ENCODE data around the gene FBXL17.

Gene FBXL17

DNA sequence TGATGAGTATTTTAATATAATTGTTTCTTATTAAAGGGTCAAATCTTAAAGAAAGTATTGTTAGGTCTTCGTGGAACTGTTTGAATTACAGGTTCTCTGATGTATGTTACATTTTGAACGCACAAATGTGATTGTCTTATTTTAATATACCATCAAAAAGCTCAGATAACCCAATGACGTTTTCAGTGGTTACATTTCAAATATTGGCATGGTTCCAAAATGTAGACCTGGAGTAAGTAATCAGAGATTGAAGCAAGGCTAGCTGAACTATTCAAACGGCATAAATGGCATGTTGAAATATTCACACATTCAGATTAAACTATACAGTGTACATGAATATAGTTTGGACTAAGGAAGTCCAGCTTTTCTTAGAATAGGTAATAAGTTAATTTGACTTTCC lies 429.4 kb downstream of the FBXL17 start:
- DNase-seq (ENCODE audit: low spot score): no peak

DNA sequence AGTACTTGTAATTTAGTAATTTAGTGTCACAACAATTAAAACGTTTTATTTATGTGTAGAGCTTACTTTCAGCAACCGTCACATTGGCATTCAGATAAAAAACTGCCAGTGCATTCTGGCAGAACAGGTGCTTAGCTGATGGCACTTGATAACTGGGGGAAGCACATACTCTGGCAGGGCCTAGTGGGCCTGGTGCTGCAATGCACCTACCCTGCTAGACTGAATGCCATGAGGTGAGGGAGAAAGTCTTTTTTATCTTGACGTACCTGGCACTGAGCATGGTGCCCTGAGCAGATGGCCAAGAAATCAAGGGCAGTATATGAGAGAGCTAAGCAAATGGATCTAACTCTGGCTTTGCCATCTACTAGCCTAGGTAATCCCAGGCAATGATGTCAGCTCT lies 430.6 kb downstream of the FBXL17 start:
- DNase-seq (ENCODE audit: low spot score): no peak

DNA sequence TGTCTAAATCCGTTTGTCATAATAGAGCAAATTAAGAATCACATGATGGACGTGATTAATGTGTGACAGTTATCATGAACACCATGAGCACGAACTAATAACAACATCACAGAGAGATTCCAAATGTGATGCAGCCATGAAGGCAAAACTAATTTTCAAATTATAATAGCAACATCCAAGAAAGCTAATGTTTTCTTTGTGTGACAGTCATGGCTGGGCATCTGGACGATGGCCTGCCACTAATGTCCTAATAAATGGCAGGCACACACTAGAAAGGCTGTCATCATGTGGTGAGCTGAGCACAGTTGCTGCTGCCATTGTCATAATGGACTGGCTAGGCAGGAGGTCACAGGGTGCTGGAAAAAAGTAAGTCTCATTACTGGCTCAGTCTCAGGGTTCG lies 431.1 kb downstream of the FBXL17 start:
- no peak for DNase-seq (ENCODE audit: low spot score)

DNA sequence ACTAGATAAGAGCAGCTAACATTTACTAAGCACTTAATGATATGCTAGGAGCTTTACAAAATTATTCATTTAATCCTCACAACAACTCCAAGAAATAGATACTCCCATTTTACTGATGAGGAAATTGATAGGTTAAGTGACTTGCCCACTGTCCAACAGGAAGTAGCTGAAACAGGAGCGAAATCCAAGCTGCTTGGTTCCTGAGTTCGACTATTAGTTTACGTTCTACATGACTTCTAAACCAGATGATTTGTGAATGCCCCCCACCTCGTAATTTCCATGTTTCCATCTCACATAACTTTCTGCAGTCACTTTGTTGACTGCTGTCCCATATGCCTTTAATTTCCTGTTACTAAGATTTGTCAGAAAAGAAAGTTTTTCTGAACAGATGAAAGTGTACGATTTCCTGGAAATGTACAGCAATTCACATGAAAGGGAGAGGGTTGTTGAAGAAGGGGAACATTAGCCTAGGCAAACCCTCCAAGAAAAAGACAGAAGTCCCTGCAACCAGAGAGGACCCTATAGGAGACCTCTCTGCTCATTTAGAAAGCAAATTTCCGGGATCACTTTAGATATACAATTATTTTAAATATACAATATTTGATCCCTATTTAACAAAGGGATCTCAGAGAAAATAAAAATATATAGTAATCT lies 432.1 kb downstream of the FBXL17 start:
- no peak for DNase-seq (ENCODE audit: low spot score)

DNA sequence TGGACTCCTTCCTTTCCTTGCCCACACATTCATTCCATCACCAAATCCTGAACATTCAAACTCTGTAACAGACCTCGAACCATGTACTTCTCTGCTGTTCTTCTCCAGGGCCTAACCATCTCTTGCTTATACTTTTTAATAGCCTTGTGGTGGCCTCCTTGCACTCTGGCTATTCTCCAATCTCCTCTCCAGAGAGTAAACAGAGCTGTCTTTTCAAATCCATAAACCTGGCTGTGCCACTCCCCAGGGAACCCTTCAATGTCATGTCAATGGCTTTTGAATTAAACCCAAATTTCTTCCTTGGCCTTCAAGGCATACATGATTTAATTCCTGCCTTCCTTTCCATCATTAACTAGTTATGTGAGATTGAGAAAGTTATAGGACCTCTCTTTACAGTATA lies 433.5 kb downstream of the FBXL17 start:
- DNase-seq (ENCODE audit: low spot score): no peak

DNA sequence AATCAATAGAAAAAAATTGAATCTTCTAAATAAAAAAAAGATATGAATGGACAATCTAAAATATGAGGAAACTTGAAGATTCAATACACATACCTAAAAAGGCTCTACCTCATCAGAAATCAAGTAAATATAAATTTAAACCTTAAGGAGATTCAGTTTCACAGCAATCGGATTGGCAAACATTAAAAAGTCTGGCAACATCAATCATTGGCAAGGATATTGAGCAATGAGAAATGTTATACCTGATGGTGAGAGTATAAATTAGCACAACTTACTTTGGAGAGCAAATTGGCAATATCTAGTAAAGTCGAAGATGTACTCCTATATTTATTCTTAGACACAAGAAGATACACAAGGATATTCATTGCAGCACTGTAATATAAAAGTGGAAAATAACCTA lies 436.8 kb downstream of the FBXL17 start:
- no peak for DNase-seq (ENCODE audit: low spot score)

DNA sequence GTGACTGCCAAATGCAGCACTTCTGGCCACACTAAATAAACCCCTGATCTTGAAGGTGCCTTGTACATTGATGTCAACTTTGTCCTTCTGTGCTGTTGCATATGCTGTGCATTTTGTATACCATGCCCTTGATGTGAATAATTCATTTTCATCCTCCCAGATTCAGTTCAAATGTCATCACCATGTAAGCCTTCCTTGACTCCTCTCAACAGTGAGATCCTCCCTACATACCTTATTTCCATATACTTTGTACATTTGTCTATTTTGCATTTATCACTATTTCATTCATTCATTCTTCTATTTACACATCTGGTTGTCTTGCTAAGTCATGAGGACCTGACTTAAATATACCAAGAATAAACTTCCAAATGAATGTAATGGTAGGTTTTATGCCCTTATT lies 438.0 kb downstream of the FBXL17 start:
- DNase-seq (ENCODE audit: low spot score): no peak

DNA sequence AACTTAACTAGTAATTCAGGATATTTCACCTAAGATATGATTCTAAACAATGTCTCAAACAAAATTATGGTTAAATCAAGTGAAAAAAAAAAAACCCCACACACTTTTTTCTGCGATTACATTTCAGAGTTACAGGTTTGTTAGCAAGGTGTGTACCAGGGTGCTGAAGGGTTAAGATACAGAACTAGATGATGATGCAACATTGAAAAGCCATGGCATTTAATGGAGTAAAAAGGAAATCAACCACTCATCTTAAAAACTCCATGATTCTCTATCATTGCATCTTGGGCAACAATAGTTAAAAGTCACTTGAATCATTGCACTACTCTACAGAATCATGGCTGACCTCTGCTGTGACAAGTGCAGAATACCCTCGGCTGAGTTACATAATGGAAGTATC lies 440.9 kb downstream of the FBXL17 start:
- DNase-seq (ENCODE audit: low spot score): no peak

DNA sequence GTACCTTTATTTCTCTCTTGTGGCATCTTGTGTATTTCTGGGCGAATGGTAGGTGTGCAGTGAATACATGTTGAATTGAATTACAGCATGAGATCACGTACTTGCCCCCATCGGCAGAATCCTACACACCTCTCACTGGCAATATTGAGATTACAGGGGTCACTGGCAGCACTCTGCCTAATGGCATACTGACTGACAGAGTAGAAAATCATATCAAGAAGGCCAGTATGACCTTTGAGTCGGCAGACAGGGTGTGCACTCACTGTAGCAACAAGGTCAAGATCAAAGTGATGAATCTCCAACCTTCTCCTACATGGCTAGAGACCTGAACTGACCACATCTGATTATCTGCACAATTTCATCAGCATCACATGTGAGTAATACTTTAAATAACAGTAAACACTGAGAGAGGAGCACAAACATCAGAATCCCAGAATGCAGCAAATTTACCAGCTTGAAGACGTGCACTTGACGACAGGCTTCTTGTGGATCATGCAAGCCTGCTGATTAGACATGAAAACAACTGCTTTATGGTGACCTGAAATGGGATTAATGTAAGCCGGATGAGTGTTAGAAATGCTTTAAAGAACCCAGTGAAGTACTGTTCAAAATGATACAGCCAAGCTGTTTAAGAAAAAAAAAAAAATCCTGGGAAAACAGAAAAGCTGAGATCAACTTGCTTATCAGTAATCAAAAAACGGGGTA lies 444.1 kb downstream of the FBXL17 start:
- DNase-seq (ENCODE audit: low spot score): no peak

DNA sequence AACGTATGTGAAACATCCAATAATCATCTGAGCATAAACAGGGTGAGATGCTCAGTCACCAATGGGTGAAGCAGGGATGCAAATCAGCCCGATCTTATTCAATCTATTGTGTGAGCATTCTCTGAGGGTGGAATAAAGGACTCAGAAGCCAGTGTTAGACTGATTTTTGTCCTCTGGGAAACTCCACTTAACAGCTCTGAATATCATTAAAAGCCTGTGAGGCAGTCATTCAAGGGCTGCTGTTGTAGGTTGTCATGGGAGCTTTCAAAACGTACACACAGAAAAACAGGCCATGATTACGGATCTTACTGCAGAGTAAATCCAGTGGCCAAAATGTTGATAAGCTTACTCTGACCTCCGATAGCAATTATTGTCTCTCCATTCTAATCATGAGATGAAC lies 444.7 kb downstream of the FBXL17 start:
- no peak for DNase-seq (ENCODE audit: low spot score)

DNA sequence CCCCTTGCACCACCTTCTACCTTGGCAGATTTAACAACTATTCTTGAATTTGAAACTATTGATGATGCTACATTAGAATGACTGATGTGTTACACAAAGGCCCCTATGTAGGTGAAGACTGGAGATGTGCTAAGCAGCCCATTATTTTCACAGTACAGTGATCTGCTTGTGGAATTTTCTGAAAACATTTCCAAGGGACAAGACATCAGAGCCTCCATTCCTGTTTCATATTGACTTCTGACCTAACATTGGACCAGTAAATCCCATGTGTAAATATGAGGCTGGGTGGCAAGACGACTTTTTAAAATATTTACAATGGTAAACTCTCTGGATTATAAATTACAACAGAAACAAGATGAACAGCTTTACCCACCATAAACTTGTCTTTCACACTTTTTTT lies 445.4 kb downstream of the FBXL17 start:
- no peak for DNase-seq (ENCODE audit: low spot score)

DNA sequence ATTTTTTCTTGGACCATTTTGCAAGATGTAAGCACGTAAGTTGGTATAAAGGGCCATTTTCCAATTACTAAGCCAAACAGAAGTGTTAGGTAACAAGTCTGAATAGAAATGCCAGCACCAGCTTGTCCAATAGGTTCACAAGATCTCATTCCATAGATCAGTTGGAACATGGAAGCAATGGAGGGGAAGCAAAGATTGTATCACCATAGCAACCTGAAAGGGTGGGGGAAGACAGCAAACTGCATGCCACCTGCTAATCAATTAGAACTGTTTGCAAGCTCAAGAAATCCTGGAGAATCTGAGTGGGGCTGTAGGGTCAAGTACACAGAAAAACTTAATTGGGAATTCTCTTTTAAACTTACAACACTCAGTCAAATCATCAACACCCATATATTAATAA lies 446.3 kb downstream of the FBXL17 start:
- DNase-seq (ENCODE audit: low spot score): no peak

DNA sequence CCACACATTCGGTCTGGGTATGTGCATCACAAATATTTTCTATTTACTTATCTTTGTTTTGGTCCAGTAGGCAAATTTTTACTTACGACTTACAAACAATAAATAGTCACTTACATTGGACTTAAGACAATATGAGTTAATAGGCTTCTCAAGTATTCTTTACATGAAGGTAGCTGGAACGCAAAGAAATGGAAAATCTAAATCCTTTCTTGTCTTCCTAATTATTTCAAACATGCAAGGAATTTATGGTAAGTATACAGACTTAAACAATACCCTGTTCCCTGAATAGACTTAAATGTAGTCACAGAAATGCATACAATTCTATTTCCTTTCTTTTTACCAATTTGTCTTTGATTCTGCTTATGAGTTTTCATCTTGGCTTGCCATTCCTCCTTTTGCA lies 448.6 kb downstream of the FBXL17 start:
- no peak for DNase-seq (ENCODE audit: low spot score)

DNA sequence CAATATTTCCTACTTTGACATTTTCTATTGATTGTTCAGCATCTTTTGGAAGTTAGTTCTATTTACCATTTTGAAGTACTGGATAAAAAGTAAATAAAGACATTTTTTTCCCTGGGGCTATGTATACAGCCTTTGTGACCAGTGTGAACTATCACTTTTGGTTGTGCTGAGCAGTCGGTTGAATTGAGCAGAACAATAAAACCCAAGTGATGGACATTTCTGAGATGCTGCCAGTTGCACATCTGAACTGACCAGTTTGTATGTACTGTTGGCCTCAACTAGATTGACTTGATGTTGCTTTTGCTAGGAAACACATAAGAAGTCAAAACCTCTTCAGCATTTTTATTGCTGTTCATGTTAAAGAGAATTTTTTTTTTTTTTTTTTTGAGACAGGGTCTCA lies 451.0 kb downstream of the FBXL17 start:
- DNase-seq (ENCODE audit: low spot score): no peak

DNA sequence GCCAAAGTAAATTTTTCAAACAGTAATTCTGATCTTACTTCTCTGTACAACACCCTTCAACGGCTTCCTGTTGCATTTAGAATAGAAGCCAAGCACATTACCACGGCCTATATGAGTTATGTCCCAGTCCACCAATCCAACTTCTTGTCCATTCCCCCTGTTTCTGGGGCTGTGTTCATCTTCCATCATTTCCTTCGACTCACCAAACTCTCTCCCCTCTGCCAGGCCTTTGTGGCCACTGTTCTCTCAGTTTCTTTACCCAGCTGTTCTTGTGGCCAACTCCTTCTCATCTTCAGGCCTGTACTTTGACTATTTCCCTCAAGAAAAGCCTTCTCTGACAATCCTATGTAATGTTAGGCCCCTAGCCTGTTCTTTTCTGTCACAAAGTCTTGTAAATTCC lies 451.8 kb downstream of the FBXL17 start:
- no peak for DNase-seq (ENCODE audit: low spot score)

DNA sequence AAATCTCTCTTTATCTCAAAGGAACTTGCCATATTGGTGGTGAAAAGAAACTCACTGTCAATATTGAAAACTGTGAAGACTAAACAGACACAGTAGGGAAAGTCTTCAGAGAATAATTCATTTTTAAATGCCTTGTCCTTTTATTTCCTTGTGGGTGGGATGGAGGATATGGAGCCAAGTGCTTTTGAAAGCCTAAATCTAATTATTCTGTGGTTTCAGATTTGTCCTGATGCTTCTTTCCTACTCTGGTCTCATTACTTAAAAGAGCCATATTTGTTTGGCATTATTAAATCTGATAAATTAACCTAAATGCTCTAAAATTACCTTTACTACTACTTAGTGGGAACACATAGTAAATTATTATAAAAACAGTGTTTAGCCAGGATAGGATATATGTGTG lies 452.8 kb downstream of the FBXL17 start:
- DNase-seq (ENCODE audit: low spot score): no peak

DNA sequence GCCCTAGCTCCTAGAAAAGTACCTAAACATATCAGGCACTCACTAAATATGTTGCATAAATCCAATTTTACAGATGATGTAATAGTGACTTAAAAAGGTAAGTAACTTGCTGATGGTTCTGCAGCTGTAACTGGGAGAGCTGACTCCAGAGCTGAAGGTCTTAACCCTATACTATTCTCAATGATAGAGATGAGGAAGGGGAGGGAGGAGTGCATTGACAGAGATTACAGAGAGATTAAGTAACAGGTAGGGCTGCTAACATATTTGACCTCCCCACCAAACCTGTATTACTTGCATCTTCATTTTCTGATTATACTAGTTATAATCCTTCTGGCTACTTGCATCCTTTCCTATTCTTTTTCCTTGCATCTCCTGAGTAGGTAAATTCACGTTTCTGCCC lies 455.8 kb downstream of the FBXL17 start:
- no peak for DNase-seq (ENCODE audit: low spot score)

DNA sequence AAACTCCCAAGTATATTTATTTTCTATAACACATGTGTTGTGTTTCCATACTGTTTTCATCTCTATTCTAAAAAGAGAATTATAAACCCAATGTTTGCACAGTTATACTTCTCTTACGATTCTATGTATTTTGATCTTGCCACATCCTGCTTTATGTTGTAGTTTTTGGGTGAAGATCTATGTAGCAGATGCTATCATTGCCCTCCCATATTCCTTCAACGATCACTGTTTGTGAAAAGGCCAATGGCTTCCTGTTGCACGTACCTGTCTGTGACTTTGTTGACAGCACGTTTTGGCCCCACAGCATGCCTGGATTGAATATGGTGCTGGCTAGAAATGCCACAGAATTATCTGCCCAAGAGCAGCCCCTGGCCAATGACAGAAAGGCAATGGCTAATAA lies 456.7 kb downstream of the FBXL17 start:
- DNase-seq (ENCODE audit: low spot score): no peak

DNA sequence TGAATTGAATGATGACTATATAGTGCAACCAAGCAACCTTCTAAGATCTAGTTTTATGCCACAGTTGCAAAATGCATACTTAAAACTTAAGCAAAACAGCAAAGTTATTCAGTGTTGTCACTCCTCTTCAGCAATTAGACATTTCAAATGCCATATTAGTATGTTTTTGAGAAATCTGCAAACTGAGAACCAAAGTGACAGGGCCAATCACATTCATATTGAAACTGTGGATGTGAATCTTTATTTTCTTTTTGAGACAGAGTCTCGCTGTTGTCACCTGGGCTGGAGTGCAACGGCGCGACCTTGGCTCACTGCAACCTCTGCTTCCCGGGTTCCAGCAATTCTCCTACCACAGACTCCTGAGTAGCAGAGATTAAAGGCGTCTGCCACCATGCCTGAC lies 461.9 kb downstream of the FBXL17 start:
- DNase-seq (ENCODE audit: low spot score): no peak

DNA sequence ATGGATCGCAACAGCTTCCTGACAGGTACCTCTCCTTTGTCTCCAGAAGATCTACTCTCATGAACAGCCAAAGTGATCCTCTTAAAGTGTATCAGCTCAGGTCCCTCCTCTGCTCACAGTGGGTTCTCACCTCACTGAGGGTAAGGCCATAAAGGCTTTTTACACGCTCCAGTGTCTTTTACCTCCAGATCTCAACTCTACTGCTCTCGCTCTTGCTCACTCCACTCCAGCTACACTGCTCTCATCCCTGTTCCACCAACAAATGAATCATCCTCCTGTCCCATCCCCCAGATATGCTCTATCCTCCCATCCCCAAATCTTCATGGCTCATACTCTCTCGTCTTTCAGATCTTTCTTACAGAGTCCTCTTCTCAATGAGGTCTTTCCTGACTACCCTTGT lies 462.5 kb downstream of the FBXL17 start:
- DNase-seq (ENCODE audit: low spot score): no peak

DNA sequence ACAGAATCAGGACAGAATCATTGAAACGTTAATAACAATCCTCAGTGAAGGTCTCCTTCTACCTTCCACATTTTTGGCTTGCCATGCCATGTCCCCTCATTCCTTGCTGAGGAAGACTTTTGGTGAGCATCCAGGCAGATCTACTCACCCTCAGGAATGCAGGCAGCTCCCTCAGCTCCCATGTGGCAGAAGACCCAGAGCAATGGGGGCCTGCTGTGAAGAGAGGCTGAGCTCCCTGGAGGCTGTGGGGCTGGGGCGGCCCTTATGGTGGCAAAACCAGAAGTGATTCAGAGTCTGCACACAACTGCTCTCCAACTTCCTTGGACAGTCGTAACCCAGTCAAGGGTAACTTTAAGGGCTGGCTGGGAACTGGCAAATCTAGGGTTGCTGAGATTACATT lies 463.9 kb downstream of the FBXL17 start:
- DNase-seq (ENCODE audit: low spot score): peak; percentile 71

DNA sequence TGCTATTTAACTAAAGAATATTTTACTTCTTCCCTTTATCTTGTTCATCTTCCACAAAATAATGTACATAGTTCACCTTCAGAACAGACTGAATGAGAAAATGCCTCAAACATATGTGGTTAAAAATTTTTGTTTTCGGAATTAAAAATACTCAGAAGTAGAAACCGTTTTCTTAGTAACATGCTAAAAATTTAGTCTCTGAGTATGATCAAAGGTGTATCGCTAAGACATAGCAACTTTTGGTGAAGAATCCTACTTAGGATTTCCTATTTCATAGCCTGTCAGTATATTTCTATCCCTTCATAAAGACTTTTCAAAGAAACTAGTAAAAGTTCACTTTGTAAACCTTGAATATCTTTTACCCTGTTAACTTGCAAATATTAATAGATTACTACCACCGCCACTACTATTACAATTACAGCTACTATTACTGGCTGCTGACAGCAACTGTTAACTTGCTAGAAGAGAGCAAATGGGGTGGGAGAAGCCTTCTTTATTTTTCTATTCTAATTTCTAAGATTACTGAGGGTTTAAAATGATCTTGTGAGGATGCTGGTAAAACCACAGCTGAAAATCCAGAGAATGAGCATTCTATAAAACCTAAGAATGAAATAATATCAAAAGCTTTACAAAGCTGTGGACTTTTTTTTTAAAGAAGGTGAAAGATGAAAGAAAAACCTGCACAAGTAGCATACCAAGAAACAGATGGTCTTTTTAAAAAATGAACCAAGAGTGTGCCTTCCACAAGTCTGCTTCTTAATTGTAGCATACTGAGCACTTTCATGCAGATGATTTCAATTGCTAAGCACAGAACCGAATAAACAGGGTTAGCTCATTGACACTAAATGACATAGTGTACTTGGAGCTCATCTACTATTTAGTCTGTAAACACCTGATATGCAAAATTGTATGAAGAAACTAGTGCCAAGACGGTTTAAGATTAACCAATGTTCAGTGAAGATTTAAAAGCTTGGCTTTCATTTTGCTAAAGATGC lies 464.9 kb downstream of the FBXL17 start:
- no peak for DNase-seq (ENCODE audit: low spot score)
